Stimulated activated CD4-positive, alpha-beta T cell treated with anti-CD3 and anti-CD28 coated beads, Interleukin-4, amount 100 ng/mL, for 1 hour (primary cell): ENCODE data around the gene ZC3H7A.
"Not testable (repeated sequence)": the region's sequence is repeated elsewhere in the genome, so short reads cannot be mapped to it uniquely, and the experiment has no call there.

Experiments used
- DNase-seq: peaks from one replicate; pipeline ENCODE4 v3.0.0-alpha.2; 2020

Gene ZC3H7A, protein sequence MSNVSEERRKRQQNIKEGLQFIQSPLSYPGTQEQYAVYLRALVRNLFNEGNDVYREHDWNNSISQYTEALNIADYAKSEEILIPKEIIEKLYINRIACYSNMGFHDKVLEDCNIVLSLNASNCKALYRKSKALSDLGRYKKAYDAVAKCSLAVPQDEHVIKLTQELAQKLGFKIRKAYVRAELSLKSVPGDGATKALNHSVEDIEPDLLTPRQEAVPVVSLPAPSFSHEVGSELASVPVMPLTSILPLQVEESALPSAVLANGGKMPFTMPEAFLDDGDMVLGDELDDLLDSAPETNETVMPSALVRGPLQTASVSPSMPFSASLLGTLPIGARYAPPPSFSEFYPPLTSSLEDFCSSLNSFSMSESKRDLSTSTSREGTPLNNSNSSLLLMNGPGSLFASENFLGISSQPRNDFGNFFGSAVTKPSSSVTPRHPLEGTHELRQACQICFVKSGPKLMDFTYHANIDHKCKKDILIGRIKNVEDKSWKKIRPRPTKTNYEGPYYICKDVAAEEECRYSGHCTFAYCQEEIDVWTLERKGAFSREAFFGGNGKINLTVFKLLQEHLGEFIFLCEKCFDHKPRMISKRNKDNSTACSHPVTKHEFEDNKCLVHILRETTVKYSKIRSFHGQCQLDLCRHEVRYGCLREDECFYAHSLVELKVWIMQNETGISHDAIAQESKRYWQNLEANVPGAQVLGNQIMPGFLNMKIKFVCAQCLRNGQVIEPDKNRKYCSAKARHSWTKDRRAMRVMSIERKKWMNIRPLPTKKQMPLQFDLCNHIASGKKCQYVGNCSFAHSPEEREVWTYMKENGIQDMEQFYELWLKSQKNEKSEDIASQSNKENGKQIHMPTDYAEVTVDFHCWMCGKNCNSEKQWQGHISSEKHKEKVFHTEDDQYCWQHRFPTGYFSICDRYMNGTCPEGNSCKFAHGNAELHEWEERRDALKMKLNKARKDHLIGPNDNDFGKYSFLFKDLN

DNA sequence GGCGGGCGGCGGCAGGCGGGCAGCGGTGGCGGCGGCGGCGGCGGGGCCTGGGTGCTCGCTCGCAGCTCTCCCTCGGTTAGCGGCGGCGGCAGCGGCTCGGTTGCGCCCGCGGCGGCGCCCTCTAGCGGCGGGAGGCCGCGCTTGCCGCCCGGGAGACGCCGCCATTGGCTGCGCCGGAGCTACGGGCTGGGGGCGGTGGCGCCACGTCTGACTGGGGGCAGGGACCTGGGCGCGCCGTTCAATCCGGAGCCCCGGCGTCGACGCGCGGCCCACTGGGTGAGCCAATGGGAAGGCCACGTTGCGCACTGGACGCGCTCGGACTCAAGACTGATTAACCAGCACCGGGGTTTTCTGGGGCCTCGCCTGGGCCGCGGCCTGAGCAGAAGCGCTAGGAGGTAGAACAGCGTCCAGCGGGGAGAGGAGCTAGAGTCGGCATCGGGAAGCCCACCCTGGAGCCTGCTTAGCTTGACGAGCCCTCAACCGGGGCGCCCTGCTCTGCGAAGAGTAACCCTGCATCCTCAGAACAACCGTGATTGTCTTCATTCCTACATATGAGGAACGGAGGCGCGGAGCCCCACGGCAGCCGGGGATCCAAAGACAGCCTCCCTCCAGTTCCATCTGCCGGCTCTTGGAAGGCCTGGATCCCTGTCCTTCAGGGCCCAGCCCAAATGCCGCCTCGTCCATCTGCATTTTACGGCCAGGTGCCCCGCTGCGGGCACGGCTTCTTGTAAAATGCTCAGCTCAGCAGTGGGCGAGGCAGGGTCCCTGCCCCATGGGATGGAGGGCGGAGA, at the start of gene ZC3H7A:
ZC3H7A (minus strand) TSS at position 93 of the 791 bp plus-strand sequence. CDS start 14,904 bp downstream, outside the sequence.
- DNase-seq: peak; percentile 92

- no peak for DNase-seq
These were observed 47.4 kb upstream of the ZC3H7A start for GRCh38 chr16:11844499-11844898.

GRCh38 chr16:11843861-11844260, 46.8 kb upstream of the ZC3H7A start:
- no peak for DNase-seq

DNA sequence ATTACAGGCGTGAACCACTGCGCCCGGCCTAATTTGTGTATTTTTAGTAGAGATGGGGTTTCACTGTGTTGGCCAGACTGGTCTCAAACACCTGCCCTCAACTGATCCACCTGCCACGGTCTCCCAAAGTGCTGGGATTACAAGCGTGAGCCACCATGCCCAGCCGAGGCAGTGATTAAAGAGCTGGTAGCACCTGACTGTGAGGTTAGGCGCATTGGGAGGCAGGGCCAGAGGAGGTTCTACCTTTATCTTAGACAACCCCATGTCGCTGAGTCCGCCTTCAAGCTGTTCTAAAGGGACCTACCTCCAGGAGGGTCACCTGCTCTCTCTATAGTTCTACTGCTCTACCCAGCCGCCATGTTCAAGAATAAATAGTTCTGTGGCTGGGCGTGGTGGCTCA, 46.1 kb upstream of the ZC3H7A start:
- no peak for DNase-seq

- no peak for DNase-seq
These were observed 44.0 kb upstream of the ZC3H7A start for GRCh38 chr16:11841026-11841425.

DNA sequence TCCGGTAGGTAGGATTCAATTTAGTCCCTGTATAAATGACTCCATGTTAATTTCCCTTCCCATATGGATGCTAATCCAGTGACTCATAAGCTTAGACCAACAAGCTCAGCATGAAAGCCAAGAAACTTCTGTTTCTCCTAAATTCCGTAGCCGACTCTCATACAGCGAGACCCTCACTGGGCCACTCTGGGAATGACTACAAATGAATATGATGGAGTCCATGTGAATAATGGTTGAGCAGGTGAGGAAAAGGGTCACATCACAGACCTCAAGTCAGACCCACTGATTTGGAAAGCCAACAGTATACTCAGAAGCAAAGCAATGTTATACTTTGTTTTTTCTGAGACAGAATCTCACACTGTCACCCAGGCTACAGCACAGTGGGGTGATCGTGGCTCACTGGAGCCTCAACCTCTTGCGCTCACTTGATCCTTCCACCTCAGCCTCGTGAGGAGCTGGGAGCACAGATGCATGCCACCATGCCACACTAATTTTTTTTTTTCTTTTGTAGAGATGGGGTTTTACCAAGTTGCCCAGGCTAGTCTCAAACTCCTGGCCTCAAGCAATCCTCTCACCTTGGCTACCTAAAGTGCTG, 39.7 kb upstream of the ZC3H7A start:
- DNase-seq: no peak

DNA sequence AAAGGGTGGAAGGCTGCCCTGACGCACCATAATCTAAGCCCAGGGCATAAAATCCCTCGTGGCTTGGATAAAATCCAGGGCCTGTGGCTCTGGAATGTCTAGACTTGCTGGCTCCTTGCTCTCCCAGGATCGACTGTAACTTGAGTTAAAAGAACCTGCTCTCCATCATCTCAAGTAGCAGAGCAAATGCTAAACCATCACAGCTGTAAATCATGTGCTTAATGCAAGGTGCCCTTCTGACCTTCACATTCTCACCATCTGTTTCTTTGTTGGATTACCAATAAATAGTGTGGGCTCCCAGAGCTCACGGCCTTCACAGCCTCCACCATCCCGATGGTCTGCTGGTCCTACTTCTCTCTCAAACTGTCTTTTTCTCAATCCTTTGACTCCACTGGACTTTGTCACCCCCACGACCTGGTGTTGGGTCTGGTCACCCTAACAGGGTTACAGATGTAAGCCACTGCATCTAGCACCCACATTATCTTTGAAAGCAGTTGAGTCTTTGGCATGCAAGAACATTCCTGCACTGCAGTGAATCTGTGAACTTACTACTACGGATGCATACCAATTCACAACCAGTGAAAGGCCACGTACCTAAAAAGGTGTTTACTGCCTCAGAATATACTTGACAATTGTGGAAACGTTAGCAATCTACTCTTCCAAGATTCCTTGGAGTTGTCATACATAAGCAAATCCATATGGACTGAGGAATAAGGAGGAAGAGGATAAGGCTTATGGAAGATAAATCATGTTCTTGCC, 39.0 kb upstream of the ZC3H7A start:
- no peak for DNase-seq

DNA sequence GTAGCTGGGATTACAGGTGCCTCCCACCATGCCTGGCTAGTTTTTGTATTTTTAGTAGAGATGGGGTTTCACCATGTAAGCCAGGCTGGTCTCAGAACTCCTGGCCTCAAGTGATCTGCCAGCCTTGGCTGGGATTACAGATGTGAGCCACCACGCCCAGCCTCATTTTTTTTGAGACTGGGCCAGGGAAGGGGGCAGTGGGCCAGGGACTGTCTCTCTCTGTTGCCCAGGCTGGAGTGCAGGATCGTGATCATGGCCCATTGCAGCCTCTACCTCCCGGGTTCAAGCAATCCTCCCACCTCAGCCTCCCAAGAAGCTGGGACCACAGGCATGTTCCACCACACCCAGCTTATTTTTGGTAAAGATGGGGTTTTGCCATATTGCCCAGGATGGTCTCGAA, 38.3 kb upstream of the ZC3H7A start:
- DNase-seq: no peak

DNA sequence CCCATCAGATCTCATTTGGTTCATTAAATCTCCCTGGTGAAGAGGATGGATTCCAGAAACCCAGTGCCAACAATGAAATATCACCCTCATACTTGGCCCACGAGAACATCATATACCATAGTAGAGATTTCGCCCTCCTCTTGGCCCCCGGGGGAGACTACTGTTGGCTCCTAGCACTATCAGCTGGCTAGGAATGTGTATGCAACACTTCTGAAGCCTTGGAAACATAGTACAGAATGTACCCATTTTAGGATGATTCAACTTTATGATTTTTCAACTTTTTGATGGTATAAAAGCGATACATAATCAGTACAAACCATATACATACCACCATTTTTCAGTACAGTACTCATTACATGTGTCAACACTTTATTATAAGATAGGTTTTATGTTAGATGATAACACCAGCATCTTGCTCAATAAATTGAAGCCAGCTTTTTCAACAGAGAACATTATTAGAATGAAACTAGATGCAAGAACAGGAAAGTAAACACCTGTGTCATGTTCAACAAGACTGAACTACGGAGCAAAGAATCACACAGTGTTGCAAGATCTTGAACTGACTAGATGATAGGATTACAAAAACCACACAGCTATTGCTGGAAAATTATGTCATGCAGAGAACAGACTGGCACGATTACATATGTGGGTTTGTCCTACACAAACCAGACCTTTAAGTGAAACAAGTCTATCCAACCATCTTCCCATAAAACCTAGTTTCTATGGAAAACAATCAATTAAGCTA, 37.1 kb upstream of the ZC3H7A start:
- no peak for DNase-seq

DNA sequence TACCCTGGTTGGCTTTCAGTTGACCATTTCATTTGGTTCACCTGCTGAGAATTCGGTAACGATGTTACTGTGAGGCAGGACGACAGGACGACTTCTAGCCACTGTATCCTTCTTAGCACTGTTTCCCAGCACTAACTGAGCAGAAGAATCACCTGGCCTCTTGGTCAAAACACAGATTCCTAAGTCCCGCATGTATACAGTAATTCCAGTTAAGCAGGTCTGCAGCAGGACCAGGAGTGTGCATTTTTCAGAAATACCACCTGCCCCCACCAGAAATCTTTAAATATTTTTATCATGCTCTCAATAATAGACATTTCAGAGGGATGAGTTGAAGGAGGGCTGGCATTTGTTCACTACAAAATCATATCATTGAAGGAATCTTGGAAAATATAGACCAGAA, 31.6 kb upstream of the ZC3H7A start:
- DNase-seq: no peak

DNA sequence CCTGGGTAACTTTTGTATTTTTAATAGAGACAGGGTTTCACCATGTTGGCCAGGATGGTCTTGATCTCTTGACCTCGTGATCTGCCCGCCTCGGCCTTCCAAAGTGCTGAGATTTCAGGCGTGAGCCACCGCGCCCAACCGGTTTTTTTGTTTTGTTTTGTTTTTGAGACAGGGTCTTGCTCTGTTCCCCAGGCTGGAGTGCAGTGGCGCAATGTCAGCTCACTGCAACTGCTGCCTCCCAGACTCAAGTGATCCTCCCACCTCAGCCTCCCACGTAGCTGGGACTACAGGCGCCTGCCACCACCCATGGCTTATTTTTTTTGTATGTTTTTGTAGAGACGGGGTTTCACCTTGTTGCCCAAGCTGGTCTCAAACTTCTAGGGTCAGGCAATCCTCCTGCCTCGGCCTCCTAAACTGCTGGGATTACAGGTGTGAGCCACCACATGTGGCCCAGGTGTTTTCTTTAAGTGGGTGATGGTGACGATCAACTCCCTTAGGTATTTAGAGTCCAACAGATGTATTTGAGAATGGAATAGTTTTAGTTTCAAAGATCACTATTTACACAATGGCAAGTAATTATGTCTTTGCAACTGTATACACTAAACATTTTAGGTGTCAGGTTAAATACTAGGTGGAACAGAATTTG, 28.6 kb upstream of the ZC3H7A start:
- DNase-seq: not testable (repeated sequence)

DNA sequence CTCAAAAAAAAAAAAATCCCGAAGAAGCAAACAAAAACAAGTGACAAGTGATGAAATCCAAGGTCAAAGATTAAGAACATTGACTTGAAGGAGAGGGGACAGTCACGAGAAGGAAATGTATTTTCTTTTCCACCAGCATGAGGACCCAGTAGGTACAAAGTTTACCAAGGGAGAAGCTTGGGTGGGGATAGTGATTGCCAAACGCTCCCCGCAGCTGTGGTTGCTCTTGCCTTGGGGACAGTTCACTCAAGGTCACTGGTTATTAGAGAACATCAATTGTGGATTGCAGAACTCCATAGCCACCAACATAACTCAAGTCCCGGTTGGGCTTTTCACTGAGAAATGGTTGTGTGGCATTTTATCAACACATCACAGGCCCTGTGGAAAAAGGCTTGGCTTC, 27.3 kb upstream of the ZC3H7A start:
- no peak for DNase-seq

- not testable (repeated sequence) for DNase-seq
These were observed 26.6 kb upstream of the ZC3H7A start for GRCh38 chr16:11823645-11824044.

- no peak for DNase-seq
These were observed 22.7 kb upstream of the ZC3H7A start for GRCh38 chr16:11819798-11820197.

GRCh38 chr16:11818970-11819369, 21.9 kb upstream of the ZC3H7A start:
- DNase-seq: not testable (repeated sequence)

- DNase-seq: no peak
These were observed 19.1 kb upstream of the ZC3H7A start for GRCh38 chr16:11816123-11816522.

- DNase-seq: not testable (repeated sequence)
These were observed 17.7 kb upstream of the ZC3H7A start for GRCh38 chr16:11814800-11815199.

GRCh38 chr16:11806721-11807120, 9.7 kb upstream of the ZC3H7A start:
- DNase-seq: no peak

GRCh38 chr16:11805556-11805955, 8.5 kb upstream of the ZC3H7A start:
- DNase-seq: no peak

GRCh38 chr16:11801481-11802021, 4.5 kb upstream of the ZC3H7A start:
- DNase-seq: no peak
